GM18868 (cell line): ENCODE data around the gene MS4A4E.
A peak's percentile ranks its signal among the peaks of the same experiment; 100 is the strongest.
"Not testable (repeated sequence)": the region's sequence is repeated elsewhere in the genome, so short reads cannot be mapped to it uniquely, and the experiment has no call there.

Experiments
- ATAC-seq: cut with Tn5 transposase; IDR thresholded peaks from one replicate; pipeline ENCODE4 v1.9.1; 2021; ENCODE audit warnings: mild to moderate bottlenecking, moderate library complexity; ENCODE audit not compliant: unreplicated experiment

The MS4A4E gene

DNA sequence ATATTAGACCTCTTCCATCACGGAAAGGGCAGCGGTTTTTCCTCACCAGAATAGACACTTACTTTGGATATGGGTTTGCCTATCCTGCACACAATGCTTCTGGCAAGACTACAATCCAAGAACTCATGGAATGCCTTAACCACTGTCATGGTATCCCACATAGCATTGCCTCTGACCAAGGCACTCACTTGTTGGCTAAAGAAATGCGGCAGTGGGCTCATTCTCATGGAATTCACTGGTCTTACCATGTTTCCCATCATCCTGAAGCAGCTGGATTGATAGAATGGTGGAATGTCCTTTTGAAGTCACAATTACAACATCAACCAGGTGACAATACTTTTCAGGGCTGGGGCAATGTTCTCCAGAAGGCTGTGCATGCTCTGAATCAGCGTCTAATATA is 20.8 kb downstream of the MS4A4E start:
- no peak for ATAC-seq

DNA sequence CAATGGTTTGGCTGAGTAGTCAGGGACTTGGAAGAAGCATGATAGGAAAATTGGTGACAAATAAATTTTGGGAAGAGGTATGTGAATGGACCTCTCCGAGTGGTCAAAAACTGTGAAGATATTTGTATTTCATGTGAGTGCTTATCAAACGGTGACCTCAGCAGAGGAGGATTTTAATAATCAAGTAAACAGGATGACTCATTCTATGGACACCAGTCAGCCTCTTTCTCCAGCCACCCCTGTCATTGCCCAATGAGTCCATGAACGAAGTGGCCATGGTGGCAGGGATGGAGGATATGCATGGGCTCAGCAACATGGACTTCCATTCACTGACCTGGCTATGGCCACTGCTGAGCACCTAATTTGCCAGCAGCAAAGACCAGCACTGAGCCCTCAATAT is 21.2 kb downstream of the MS4A4E start:
- ATAC-seq: no peak

GRCh38 chr11:60221181-60221580 is 21.8 kb downstream of the MS4A4E start:
- no peak for ATAC-seq

DNA sequence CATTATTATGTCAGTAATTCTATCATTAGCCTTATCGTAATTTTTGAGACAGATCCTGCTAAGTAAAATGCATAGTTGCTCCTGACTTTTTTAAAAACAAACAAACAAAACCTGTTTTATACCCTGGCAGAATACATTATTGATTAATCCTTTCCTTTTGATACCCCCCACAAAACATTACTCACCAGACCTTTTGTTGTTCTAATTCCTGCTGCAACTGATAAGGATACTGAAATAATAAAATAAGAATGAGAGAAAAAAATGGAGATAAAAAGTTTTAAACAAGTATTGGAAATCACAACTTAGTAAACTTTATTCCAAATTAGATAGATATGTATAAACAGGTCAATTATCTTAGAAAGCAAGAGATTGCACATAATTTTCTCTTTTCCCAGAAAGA is 28.6 kb downstream of the MS4A4E start:
- ATAC-seq: no peak

- peak; percentile 38 for ATAC-seq
Measured at GRCh38 chr11:60211206-60211605, 31.7 kb downstream of the MS4A4E start.

DNA sequence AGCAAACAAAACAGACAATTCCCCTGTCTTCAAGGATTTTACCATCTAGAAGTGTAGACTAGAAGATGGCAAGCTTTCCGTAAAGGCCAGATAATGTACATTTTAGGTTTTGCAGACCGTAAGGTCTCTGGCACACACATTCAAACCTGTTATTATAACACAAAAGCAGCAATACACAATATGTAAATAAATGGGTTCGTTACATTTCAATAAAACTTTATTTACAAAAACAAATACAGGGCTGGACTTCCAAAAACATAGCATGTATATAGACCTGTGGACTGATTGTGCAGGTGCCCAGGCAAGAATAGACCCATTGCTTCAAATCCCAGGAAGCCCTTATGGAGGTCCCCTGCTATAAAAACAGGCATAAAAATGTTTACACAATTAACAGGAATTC is 33.0 kb downstream of the MS4A4E start:
- ATAC-seq: no peak

DNA sequence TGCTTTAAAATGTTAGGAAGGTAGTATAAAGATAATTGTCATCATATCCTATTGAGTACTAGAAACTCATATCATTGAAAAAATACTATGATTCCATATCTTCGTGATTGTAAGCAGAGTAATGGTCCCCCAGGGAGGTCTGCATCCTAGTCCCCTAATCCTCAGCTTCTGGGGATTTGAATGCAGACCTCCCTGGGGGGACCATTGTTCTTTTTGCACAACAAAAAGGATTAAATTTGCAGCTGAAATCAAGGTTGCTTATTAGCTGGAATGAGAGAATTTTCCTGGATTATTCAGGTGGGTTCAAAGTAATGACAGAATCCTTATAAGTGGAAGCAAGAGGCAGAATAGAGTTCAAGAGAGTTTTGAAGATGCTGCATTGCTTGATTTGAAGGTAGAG is 34.0 kb downstream of the MS4A4E start:
- no peak for ATAC-seq

DNA sequence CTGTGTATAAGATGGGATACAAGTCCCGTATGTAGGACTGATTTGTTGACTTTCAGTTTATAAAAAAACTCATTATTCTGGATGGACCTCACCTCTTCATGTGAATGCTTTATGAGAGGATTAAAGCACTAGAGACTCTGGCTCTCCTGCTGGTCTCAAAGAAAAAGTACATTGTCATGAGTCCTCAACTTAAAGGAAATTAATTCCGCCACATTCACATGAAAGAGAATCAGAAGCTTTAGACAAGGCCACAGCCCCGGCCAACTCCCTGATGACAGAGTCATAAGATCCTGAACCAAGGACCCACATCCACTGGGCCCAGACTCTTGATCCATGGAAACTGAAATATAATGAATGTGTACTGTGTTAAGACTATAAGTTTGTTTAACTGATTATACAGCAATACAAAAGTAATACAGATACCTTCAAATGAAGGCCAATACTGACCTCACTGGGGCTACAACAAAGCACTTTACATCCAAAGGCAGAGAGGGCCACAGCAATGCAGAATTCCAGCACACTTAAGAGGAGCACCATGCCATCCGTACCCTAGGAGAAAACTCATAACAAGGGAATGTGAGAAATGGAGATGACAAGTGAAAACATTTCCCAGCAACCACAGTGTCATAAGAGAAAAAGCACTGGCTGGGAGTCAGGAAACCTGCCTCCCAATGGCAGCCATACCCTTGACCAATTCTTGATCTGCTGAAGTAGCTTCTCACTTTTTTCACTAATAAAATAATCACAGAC is 34.6 kb downstream of the MS4A4E start:
- no peak for ATAC-seq

GRCh38 chr11:60206616-60207015 is 36.3 kb downstream of the MS4A4E start:
- peak; percentile 69 for ATAC-seq

GRCh38 chr11:60204922-60205321 is 38.0 kb downstream of the MS4A4E start:
- peak; percentile 74 for ATAC-seq

- ATAC-seq: not testable (repeated sequence)
Measured at GRCh38 chr11:60201334-60201733, 41.6 kb downstream of the MS4A4E start.

GRCh38 chr11:60197442-60197841 is 45.5 kb downstream of the MS4A4E start:
- no peak for ATAC-seq

GRCh38 chr11:60195923-60196368 is 47.0 kb downstream of the MS4A4E start:
- peak; percentile 53 for ATAC-seq

GRCh38 chr11:60194511-60194910 is 48.4 kb downstream of the MS4A4E start:
- no peak for ATAC-seq

- ATAC-seq: peak; percentile 97
Measured at GRCh38 chr11:60193687-60194433, 49.1 kb downstream of the MS4A4E start.

DNA sequence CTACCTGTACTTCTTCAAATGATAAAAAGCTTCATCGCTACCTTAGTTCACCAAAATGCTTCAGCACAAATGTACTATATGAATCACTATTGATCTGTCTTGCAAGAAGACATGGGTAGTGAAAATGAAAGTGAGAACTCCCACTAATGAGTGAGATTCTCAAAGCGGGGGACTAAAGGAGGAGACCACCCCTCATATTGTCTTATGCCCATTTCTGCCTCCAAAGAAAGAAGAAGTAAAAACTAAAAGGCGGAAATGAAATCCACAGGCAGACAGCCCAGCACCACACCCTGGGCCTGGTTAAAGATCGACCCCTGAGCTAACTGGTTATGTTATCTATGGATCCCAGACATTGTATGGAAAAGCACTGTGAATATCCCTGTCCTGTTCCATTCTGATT is 50.4 kb downstream of the MS4A4E start:
- not testable (repeated sequence) for ATAC-seq

DNA sequence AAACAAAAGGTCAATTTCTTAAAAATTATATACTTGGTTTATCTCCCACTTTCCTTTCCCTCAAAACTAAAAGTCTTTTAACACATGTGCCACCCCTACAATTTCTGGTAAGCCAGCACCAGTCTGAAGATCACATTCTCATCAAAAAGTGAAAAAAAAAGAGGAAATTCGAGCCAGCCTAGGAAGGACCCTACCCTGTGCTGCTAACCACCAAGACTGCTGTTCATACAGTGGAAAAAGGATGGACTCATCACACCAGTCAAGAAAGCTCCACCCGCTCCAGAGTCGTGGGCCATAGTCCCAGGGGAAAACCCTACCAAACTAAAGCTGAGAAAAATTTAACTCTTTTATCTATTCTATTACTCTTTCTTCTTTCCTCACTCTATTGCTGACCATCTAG is 54.5 kb downstream of the MS4A4E start:
- not testable (repeated sequence) for ATAC-seq

- not testable (repeated sequence) for ATAC-seq
Measured at GRCh38 chr11:60186128-60186527, 56.8 kb downstream of the MS4A4E start.

DNA sequence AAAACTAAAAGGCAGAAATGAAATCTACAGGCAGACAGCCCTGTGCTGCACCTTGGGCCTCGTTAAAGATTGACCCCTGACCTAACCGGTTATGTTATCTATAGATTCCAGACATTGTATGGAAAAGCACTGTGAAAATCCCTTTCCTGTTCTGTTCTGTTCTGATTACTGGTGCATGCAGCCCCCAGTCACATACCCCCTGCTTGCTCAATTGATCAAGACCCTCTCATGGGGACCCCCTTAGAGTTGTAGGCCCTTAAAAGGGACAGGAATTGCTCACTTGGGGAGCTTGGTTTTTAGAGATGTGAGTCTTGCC is 57.5 kb downstream of the MS4A4E start:
- ATAC-seq: not testable (repeated sequence)

DNA sequence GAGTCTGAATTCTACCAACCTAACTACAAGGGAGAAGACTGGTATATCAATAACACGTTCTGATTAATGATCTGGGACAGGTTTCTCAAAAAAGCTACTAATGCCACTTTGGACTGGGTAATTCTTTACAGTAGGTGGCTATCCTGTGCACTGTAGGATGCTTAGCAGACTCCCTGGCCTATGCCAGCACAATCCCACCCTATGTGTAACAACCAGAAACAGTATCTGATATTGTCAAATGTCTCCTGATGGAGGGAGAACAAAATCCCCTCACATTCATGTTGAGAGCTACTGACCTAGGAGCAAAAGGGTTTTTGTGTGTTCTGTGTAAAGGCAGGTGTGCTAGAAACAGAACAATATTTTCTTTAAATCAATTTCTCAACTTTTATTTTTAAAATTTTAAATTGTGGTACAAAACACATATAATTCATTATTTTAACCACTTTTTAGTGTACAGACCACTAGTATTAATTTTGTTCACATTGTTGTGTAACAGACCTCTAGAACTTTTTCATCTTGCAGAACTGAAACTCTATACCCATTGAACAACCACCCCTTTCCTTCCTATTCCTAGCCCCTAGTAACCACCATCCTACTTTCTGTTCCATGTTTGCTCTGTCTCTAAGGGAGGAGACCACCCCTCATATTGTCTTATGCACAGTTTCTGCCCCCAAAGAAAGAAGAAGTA is 58.0 kb downstream of the MS4A4E start:
- ATAC-seq: peak; percentile 81

DNA sequence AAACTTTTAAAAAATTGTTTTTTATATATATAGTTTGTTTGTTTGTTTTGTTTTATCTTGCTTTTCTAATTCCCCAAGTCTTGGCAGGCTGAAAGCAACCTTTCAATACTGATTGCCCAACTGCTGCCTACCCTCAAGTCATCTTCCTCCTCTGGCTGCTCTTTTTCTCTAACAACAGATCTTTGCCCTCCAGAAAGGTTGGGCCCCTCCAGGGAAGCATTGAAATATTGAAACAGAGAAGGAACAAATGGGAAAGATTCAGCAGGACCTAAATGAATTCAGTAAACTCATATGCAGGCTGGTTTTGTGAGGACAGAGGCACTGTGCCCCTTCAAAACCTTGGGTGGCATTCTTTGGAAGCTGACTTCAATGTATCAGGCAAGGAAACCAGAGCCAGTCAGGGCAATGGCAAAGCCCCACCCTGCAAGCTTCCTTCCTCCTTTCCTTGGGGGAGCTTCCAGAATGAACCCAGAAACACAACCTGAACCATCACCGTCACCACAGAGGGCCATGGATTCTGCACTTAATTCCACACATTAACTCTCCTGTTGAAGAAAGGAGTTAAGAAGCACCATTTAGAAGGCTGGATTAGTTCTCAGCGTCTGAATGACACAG is 59.2 kb downstream of the MS4A4E start:
- no peak for ATAC-seq
